ENCODE measurements around the gene PHF1. TPM values are rescaled to one million over a fixed set of nuclear protein-coding genes. Genes with fewer than 3 reads are reported as not detected.

PHF1 gene
- total and polyA plus RNA-seq, 2 of the 13 experiments (the other 11 are each of a cell fraction or from before 2014, with no cell fraction given): 25.4 to 61.9 TPM

DNA sequence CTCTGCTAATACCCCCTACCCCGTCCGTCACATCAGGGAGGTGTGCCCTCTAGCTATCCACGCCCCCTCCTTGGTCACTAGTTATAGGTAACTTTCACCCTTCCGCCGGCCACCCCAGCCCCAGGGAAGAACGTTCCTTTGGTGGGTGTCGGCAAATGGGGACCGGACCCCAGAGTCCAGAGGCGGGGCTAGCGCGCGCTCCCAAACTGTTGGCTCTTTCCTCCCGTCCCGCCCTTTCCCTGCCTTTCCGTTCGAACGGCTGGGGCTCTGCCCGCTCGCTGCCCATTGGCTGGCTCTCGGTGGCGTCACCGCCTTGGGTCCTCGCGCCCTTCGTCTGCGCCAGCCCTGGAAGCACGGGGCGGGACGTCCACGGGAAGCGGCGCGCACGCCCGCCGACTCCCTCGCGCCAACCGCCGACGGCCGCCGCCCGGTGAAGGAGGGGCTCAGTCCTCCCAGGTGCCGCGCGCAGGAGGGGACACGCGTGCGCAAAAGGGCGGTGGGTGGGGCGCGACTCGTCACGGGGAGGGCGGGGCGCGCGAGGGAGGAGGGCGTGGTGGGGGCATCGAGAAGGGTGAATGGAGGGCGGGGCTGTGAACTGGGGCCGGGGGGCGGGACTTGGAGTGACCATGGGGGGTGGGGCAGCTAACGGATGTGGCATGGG is 634 bp upstream of the PHF1 start (continued):
- TF ChIP-seq HNRNPK (IDR thresholded peaks at IDR 0.05; ENCODE audit: low read depth, low read length, poor library complexity, severe bottlenecking) (peak; percentile 98), ARNT (IDR thresholded peaks at IDR 0.05) (no peak), ELF1 (CRISPR knock-in tag; IDR thresholded peaks at IDR 0.05) (peak; percentile 62; the same call in 1 of the 2 replicates), ZNF430 (CRISPR knock-in tag; IDR thresholded peaks at IDR 0.05) (peak; percentile 89), RERE (CRISPR knock-in tag; IDR thresholded peaks at IDR 0.05; ENCODE audit: low read depth) (peak; percentile 74), JUNB (CRISPR knock-in tag; IDR thresholded peaks at IDR 0.05; ENCODE audit: borderline replicate concordance) (peak; percentile 90), SP2 (CRISPR knock-in tag; IDR thresholded peaks at IDR 0.05) (peak; percentile 87), ATAD3A (CRISPR knock-in tag; IDR thresholded peaks at IDR 0.05) (no peak), POGK (CRISPR knock-in tag; conservative IDR thresholded peaks at IDR 0.05) (peak; percentile 99), RCOR2 (CRISPR knock-in tag; IDR thresholded peaks at IDR 0.05) (no peak), THAP8 (CRISPR knock-in tag; IDR thresholded peaks at IDR 0.05; ENCODE audit: borderline replicate concordance) (no peak; the same call in 1 of the 2 replicates), ZNF296 (CRISPR knock-in tag; conservative IDR thresholded peaks at IDR 0.05) (no peak), HNRNPL (IDR thresholded peaks at IDR 0.05; ENCODE audit: low read depth, low read length) (0 out of 2 replicates have a peak, but pooled peaks have one; percentile 35), PHF5A (CRISPR knock-in tag; IDR thresholded peaks at IDR 0.05; ENCODE audit: low read depth, unreplicated experiment) (peak; percentile 76)
- TF ChIP-seq, protein P1, sequence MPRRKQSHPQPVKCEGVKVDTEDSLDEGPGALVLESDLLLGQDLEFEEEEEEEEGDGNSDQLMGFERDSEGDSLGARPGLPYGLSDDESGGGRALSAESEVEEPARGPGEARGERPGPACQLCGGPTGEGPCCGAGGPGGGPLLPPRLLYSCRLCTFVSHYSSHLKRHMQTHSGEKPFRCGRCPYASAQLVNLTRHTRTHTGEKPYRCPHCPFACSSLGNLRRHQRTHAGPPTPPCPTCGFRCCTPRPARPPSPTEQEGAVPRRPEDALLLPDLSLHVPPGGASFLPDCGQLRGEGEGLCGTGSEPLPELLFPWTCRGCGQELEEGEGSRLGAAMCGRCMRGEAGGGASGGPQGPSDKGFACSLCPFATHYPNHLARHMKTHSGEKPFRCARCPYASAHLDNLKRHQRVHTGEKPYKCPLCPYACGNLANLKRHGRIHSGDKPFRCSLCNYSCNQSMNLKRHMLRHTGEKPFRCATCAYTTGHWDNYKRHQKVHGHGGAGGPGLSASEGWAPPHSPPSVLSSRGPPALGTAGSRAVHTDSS (CRISPR knock-in tag; conservative IDR thresholded peaks at IDR 0.05): 0 out of 2 replicates have a peak, but pooled peaks have one; percentile 46
- TF ChIP-seq, protein P2, sequence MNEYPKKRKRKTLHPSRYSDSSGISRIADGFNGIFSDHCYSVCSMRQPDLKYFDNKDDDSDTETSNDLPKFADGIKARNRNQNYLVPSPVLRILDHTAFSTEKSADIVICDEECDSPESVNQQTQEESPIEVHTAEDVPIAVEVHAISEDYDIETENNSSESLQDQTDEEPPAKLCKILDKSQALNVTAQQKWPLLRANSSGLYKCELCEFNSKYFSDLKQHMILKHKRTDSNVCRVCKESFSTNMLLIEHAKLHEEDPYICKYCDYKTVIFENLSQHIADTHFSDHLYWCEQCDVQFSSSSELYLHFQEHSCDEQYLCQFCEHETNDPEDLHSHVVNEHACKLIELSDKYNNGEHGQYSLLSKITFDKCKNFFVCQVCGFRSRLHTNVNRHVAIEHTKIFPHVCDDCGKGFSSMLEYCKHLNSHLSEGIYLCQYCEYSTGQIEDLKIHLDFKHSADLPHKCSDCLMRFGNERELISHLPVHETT (CRISPR knock-in tag; conservative IDR thresholded peaks at IDR 0.05): peak; percentile 98
